ENCODE data around the gene MAP3K10. TPM values are rescaled to one million over a fixed set of nuclear protein-coding genes. Genes with fewer than 3 reads are reported as not detected.

Gene MAP3K10
- total and polyA plus RNA-seq, 9 of the 15 experiments (the other 6 are each of a cell fraction or from before 2014, with no cell fraction given): 0.01 to 8.0 (median 2.7) TPM; not detected in 1

DNA sequence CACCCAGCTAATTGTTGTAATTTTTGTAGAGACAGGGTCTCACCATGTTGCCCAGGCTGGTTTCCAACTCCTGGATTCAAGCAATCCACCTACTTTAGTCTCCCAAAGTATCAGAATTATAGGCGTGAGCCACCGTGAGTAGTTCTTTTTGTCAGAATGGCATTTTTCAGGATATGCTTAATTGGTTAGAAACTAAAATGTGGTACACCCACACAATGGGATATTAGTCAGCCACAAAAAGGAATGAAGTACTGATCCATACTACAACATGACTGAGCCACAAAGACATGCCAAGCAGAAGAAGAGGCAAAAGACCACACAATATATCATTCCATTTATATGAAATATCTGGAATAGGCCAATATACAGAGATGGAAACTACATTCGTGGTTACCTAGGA is 41.7 kb upstream of the MAP3K10 start:
- intact Hi-C loops (cut with micrococcal nuclease) (loop anchor here (10.0 kb wide), 1 partner anchor 215 kb away; no protein-coding TSS in a partner anchor), in situ Hi-C loops (cut with MboI) (loop anchor here (5.0 kb wide), 1 partner anchor 73 kb away; no protein-coding TSS in a partner anchor)
- Histone ChIP-seq H3K9ac (ENCODE audit: insufficient read depth in 1 of 2, low read depth in 2 of 2, low read length in 2 of 2) (no peak overlapping the region), H3K4me2 (ENCODE audit: insufficient read depth, low read length) (no peak overlapping the region), H3K36me3 (ENCODE audit: control insufficient read depth, insufficient read depth, low read length) (no peaks in the 10 kb centered on the region), H3K27me3 (ENCODE audit: control insufficient read depth in 2 of 2, insufficient read depth in 2 of 2, low read length in 2 of 2) (peaks cover 7 to 15% of the 10 kb centered on the region in 2 experiments; a peak in 4 of 5 replicates), H3K4me3 (no peak overlapping the region), H2AFZ (ENCODE audit: low read depth, low read length) (no peak overlapping the region), H3K27ac (ENCODE audit: extremely low read depth, low read depth, low read length) (no peak overlapping the region), H3K4me1 (replicated peaks in 1 of 2; ENCODE audit: control insufficient read depth in 2 of 2, insufficient read depth in 2 of 2, low read length in 2 of 2) (peaks cover 0 to 6% of the 10 kb centered on the region in 2 experiments; a peak in 2 of 5 replicates), H3K79me2 (ENCODE audit: control insufficient read depth, insufficient read depth, low read length) (no peaks in the 10 kb centered on the region), H4K20me1 (replicated peaks; ENCODE audit: control insufficient read depth, insufficient read depth, low read length) (no peaks in the 10 kb centered on the region; the same call in 1 of the 2 replicates), H3K9me1 (ENCODE audit: control insufficient read depth, insufficient read depth, low read length) (no peaks in the 10 kb centered on the region), H3K9me3 (replicated peaks; ENCODE audit: control insufficient read depth, insufficient read depth, low read depth, low read length) (no peaks in the 10 kb centered on the region)
- BruUV-seq (replicated peaks): no TSS peak
- ChIA-PET POLR2A (no interaction called here), CTCF (ENCODE audit: low intra/inter-chr PET ratio) (no interaction called here)
- ATAC-seq (no peak), DNase-seq (ENCODE audit: extremely low read depth in 1 of 4, low spot score in 3 of 4) (no peak), FAIRE-seq (no peak)
- TF ChIP-seq SLC30A9 (CRISPR knock-in tag; IDR thresholded peaks at IDR 0.05) (no peak), MYBL2 (IDR thresholded peaks at IDR 0.05; ENCODE audit: low read depth) (no peak), MYBL2 (CRISPR knock-in tag; IDR thresholded peaks at IDR 0.05; ENCODE audit: borderline replicate concordance) (no peak), EHMT2 (IDR thresholded peaks at IDR 0.05) (no peak), ETV6 (IDR thresholded peaks at IDR 0.05; ENCODE audit: borderline replicate concordance in 1 of 2, low read depth in 2 of 2, low read length in 1 of 2) (no peak), ETV6 (CRISPR knock-in tag; IDR thresholded peaks at IDR 0.05; ENCODE audit: borderline replicate concordance) (no peak), GABPB2 (CRISPR knock-in tag; conservative IDR thresholded peaks at IDR 0.05) (no peak), ZNF311 (CRISPR knock-in tag; IDR thresholded peaks at IDR 0.05) (no peak), UBTF (IDR thresholded peaks at IDR 0.05; ENCODE audit: borderline replicate concordance in 1 of 2, low read depth in 2 of 2, low read length in 2 of 2) (no peak), LARP7 (IDR thresholded peaks at IDR 0.05) (no peak), ZNF717 (CRISPR knock-in tag; IDR thresholded peaks at IDR 0.05) (no peak), HDAC2 (IDR thresholded peaks at IDR 0.05) (no peak), MBD2 (IDR thresholded peaks at IDR 0.05; ENCODE audit: borderline replicate concordance, low read depth) (no peak), RFX7 (CRISPR knock-in tag; IDR thresholded peaks at IDR 0.05) (no peak), CREB1 (IDR thresholded peaks at IDR 0.05) (no peak), CREB1 (CRISPR knock-in tag; IDR thresholded peaks at IDR 0.05) (no peak)
- WGBS (ENCODE audit: insufficient coverage, low coverage, missing lambda C conversion rate): 9% methylated on average over 3 of the region's 3 CpGs

Data from K562 (cell line).